HG02973 (cell line): ENCODE measurements around the gene NPLOC4.
"Not testable (repeated sequence)": the region's sequence is repeated elsewhere in the genome, so short reads cannot be mapped to it uniquely, and the experiment has no call there.

Experiments used
- ATAC-seq: cut with Tn5 transposase; IDR thresholded peaks from one replicate; pipeline ENCODE4 v1.9.1; 2021; ENCODE audit warnings: moderate library complexity; ENCODE audit not compliant: unreplicated experiment

Gene NPLOC4

DNA sequence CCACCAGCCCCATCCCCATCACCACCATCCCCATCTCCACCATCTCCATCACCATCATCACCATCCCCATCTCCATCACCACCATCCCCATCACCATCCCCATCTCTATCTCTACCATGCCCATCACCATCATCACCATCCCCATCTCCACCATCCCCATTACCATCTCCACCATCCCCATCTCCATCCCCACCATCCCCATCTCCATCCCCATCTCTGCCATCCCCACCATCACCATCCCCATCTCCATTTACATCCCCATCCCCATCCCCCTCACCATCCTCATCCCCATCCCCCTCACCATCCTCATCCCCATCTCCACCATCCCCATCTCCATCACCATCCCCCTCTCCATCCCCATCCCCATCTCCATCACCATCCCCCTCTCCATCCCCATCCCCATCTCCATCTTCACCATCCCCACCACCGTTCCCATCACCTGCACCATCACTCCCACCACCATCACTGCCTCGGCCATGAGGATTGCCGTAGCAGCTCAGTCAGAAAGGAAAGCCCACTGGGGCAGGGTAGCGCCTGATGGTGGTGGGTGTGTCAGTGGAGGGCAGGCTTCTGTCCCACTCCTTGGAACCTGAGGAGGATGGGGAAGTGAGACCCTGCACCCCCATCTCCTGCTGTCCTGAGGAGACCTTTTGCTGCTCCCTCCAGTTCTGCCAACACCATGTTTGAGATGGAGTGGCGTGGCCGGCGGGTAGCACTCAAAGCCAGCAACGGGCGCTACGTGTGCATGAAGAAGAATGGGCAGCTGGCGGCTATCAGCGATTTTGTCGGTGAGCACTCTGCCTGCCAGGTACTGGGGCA is 101.2 kb downstream of the NPLOC4 start:
- no peak for ATAC-seq

DNA sequence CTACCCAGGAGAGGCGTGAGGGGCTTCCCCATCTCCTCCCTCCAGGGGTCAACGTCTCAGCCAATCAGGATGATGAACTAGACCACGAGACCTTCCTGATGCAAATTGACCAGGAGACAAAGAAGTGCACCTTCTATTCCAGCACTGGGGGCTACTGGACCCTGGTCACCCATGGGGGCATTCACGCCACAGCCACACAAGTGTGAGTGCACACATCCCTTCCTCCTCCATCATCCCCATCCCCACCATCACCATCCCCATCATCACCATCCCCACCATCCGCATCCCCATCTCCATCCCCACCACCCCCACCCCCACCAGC is 101.9 kb downstream of the NPLOC4 start:
- ATAC-seq: no peak

- ATAC-seq: no peak
These were observed 102.5 kb downstream of the NPLOC4 start for GRCh38 chr17:81534157-81535006.

DNA sequence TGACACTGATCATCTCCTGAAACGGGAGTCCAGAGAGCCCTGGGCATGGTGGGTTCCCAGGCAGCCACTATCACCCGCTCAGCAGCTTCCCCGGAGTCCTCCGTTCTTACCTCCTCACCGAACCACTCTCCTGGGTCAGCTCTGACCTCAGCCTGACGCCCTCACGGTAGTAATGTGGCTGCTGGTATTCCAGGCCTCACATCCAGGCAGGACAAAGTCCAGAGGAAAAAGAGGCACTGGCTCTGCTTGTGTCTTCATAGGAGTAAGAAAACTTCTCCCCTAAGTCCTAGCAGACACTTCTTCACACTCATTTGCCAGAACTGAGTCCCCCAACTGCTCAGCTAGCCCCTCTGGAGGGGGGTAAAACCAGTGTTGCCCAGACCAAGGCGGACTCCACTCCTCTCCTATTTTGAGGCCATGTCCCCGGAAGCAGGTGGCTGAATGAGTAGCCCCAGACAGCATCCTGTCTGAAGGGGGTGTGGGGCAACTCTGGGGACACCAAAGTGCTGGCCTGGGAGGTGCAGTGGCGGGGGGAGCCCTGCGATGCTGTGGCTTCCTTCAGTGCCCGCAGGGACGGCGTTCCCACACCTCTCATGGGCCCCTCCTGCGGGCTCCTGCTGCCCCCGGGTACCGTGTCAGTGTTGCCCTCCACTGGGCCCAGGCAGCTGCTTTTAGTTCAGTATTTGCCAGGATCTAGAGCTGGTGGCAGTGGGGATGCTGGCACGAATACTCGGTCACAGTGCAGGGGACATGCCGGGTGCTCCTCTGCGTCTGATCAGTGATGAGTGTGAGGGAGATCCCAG is 103.4 kb downstream of the NPLOC4 start:
- ATAC-seq: no peak

DNA sequence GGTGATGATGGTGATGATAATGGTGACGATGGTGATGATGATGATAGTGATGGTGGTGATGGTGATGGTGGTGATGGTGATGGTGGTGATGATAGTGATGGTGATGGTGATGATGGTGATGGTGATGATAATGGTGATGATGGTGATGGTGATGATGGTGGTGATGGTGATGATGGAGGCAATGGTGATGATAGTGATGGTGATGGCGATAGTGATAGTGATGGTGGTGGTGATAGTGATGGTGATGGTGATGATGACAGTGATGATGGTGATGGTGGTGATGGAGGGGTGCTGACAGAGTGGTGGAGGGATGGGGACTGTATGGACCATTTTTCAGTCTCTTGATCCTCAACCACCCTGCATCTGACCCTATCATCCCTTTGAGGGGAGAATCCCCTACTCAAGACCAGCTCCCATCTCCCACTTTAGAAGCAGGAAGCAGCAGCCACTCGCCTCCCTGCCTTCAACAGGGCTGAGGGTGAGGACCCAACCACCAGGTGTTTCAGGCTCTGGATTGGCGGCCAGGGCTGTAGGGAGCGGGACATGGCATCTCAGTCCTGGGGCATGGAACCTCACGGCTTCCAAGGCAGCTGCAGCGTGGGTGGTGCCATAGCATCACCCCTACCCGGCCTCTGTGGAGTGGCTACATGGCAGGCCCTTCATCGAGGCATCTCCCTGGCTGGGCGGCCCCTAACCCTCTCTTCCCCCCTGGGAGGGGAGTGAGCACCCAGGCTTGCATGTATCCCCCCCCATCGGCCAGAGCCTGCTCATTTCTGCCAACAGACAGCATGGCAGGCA is 104.2 kb downstream of the NPLOC4 start:
- ATAC-seq: no peak

DNA sequence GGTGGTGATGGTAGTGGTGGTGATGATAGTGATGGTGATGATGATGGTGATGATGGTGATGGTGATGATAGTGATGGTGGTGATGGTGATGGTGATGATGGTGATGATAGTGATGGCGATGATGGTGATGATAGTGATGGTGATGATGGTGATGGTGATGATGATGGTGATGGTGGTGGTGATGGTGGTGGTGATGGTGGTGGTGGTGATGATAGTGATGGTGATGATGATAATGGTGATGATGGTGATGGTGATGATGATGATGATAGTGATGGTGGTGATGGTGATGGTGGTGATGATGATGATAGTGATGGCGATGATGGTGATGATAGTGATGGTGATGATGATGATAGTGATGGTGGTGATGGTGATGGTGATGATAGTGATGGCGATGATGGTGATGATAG is 104.9 kb downstream of the NPLOC4 start:
- ATAC-seq: not testable (repeated sequence)

- ATAC-seq: not testable (repeated sequence)
These were observed 105.9 kb downstream of the NPLOC4 start for GRCh38 chr17:81531013-81531412.

GRCh38 chr17:81529437-81529803 is 107.5 kb downstream of the NPLOC4 start:
- no peak for ATAC-seq

- no peak for ATAC-seq
These were observed 108.1 kb downstream of the NPLOC4 start for GRCh38 chr17:81528651-81529436.

GRCh38 chr17:81528384-81528650 is 108.6 kb downstream of the NPLOC4 start:
- no peak for ATAC-seq

GRCh38 chr17:81527591-81528383 is 109.1 kb downstream of the NPLOC4 start, which contains the start of gene FSCN2:
Gene FSCN2 (plus strand): TSS chr17:81528377. CDS start chr17:81528532, 155 bp downstream.
- ATAC-seq: no peak

GRCh38 chr17:81526662-81527571 is 110.0 kb downstream of the NPLOC4 start:
- no peak for ATAC-seq

GRCh38 chr17:81524865-81525159 is 112.1 kb downstream of the NPLOC4 start:
- ATAC-seq: no peak

GRCh38 chr17:81524039-81524864 is 112.7 kb downstream of the NPLOC4 start:
- ATAC-seq: no peak

DNA sequence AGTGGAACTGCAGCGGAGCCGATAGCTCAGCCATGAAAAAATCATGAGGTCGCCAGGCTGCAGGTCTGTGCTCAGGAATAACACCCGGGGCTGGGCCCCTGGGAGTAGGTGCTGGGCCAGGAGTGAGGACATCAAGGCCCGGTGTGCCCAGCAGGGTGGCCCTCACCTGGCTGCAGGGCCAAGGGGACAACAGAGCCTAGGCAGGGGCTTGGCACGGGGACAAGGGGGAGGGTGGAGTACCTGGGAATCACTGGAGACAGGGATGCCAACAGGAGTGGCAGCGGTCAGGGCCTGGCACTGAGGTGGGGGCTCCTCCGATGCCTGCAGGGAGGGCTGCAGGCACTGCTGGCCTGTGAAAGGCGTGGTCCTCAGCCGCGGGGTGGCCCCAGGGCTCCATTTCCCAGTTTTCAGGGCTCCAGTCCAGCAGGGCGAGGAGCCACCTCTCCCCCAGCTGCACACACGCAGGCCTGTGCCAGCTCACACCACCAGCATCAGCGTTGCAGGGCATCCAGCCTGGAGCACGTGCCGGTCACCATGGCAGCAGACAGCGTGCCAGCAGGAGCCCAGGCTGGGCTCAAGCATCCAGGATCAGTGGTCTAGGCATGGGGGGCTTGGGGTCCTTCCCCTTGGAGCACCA is 113.4 kb downstream of the NPLOC4 start:
- no peak for ATAC-seq

- ATAC-seq: no peak
These were observed 114.2 kb downstream of the NPLOC4 start for GRCh38 chr17:81522491-81523401.
